DLD1 (cell line): ENCODE results near the gene ABCB8.

Source experiments
- in situ Hi-C: cut with HindIII; loops from 2 replicates; pipeline ENCODE4 v1.10.0; 2017; ENCODE audit warnings: low sequenced_read_pairs

ABCB8 gene

GRCh38 chr7:151083071-151083823 lies 55.0 kb downstream of the ABCB8 start, which contains the start of gene TMUB1:
Gene TMUB1, minus strand, starts transcription at chr7:151083493. Its CDS starts 930 bp downstream, at chr7:151082563.
- in situ Hi-C loops, result no loop called here

GRCh38 chr7:151083824-151084160 lies 55.5 kb downstream of the ABCB8 start:
- in situ Hi-C loops, result no loop called here

- in situ Hi-C loops, result no loop called here
These were observed 57.1 kb downstream of the ABCB8 start for GRCh38 chr7:151085329-151085690.

GRCh38 chr7:151085691-151086620 lies 57.7 kb downstream of the ABCB8 start, which contains the start of gene AGAP3:
Gene AGAP3, plus strand, starts transcription at chr7:151086475. Its CDS starts 267 bp downstream, at chr7:151086742.
- in situ Hi-C loops, result no loop called here

- in situ Hi-C loops, result no loop called here
These were observed 58.6 kb downstream of the ABCB8 start for GRCh38 chr7:151086802-151087244.

- in situ Hi-C loops, result no loop called here
These were observed 59.2 kb downstream of the ABCB8 start for GRCh38 chr7:151087245-151088018.

- in situ Hi-C loops, result no loop called here
These were observed 60.0 kb downstream of the ABCB8 start for GRCh38 chr7:151088019-151088855.

- in situ Hi-C loops, result no loop called here
These were observed 60.8 kb downstream of the ABCB8 start for GRCh38 chr7:151088856-151089699.

GRCh38 chr7:151089893-151090730 lies 61.9 kb downstream of the ABCB8 start:
- in situ Hi-C loops, result no loop called here

- in situ Hi-C loops, result no loop called here
These were observed 62.8 kb downstream of the ABCB8 start for GRCh38 chr7:151091003-151091402.

GRCh38 chr7:151091431-151091830 lies 63.2 kb downstream of the ABCB8 start:
- in situ Hi-C loops, result no loop called here

- in situ Hi-C loops, result no loop called here
These were observed 63.7 kb downstream of the ABCB8 start for GRCh38 chr7:151091988-151092387.

GRCh38 chr7:151093748-151094147 lies 65.5 kb downstream of the ABCB8 start:
- in situ Hi-C loops, result no loop called here

GRCh38 chr7:151094675-151095074 lies 66.4 kb downstream of the ABCB8 start:
- in situ Hi-C loops, result no loop called here

- in situ Hi-C loops, result no loop called here
These were observed 67.0 kb downstream of the ABCB8 start for GRCh38 chr7:151095123-151095797.

- in situ Hi-C loops, result no loop called here
These were observed 67.7 kb downstream of the ABCB8 start for GRCh38 chr7:151095828-151096475.
